ENCODE data around the gene ANKHD1. TPM values are rescaled to one million over a fixed set of nuclear protein-coding genes. Genes with fewer than 3 reads are reported as not detected.

The ANKHD1 gene
- total RNA-seq, 1 donor: 81.1 TPM

- H3K27me3 ChIP-seq (ENCODE audit: insufficient read depth, low read length): peaks cover 5% of the 10 kb centered on the region
- H3K4me2 ChIP-seq (ENCODE audit: insufficient read depth, low read length): no peak overlapping the region
- no peak overlapping the region for H3K27ac ChIP-seq (ENCODE audit: low read depth, low read length)
- no peak overlapping the region for H3K4me3 ChIP-seq (ENCODE audit: insufficient read depth, low read length)
- no peaks in the 10 kb centered on the region for H3K79me2 ChIP-seq (ENCODE audit: insufficient read depth, low read length)
- H3K36me3 ChIP-seq (ENCODE audit: insufficient read depth, low read length): no peaks in the 10 kb centered on the region
- no peak overlapping the region for H2AFZ ChIP-seq (ENCODE audit: low read length)
- H3K4me1 ChIP-seq (ENCODE audit: insufficient read depth, low read length): no peaks in the 10 kb centered on the region
- no peaks in the 10 kb centered on the region for H3K9me3 ChIP-seq (ENCODE audit: low read depth, low read length)
- TF ChIP-seq, protein P1, sequence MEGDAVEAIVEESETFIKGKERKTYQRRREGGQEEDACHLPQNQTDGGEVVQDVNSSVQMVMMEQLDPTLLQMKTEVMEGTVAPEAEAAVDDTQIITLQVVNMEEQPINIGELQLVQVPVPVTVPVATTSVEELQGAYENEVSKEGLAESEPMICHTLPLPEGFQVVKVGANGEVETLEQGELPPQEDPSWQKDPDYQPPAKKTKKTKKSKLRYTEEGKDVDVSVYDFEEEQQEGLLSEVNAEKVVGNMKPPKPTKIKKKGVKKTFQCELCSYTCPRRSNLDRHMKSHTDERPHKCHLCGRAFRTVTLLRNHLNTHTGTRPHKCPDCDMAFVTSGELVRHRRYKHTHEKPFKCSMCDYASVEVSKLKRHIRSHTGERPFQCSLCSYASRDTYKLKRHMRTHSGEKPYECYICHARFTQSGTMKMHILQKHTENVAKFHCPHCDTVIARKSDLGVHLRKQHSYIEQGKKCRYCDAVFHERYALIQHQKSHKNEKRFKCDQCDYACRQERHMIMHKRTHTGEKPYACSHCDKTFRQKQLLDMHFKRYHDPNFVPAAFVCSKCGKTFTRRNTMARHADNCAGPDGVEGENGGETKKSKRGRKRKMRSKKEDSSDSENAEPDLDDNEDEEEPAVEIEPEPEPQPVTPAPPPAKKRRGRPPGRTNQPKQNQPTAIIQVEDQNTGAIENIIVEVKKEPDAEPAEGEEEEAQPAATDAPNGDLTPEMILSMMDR (IDR thresholded peaks at IDR 0.05; ENCODE audit: extremely low read depth, low read depth, low read length): no peak
- no peaks in the 10 kb centered on the region for H4K20me1 ChIP-seq (ENCODE audit: insufficient read depth, low read length)
- DNase-seq (ENCODE audit: insufficient read length, low spot score, missing footprints): no peak
Observed at GRCh38 chr5:140367256-140368013, 34.2 kb upstream of the ANKHD1 start.

DNA sequence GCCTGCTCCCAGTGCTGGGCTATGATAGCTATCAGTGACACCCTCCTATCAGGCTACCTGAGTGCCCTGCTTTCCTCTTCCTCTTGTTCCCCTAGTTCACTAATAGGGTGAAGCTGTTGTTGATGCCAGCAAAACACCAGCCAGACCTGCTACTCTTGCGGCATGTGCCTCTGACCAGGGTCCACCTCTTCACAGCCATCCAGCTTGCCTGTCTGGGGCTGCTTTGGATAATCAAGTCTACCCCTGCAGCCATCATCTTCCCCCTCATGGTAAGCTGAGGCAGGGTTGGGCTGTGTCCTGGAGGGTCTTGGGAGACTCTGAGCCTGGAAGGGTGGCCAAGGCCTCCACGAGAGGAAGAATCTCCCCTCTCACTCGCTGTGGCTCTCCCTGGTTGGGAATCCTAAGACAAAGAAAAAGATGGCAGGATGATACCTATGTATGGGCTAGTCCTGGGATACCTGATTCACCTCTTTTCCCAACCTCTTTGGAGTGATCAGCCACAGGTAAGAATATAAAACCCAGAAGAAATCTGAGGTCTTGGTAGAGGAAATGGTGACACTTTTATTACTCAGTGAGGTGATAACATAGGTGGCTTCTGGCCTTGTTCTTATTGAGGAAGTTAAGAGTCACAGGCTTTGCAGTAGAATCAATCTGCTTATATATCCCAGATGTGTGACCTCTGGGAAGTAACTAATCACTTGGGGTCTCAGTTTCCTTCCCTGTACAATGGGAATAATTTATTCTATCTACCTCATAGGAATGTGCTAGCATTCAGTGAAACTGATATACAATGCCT lies 30.1 kb upstream of the ANKHD1 start:
- H3K9me3 ChIP-seq (ENCODE audit: low read depth, low read length): no peaks in the 10 kb centered on the region
- no peaks in the 10 kb centered on the region for H3K27me3 ChIP-seq (ENCODE audit: insufficient read depth, low read length)
- H3K79me2 ChIP-seq (ENCODE audit: insufficient read depth, low read length): no peaks in the 10 kb centered on the region
- TF ChIP-seq, protein P1 (IDR thresholded peaks at IDR 0.05; ENCODE audit: extremely low read depth, low read depth, low read length): no peak
- H3K4me2 ChIP-seq (ENCODE audit: insufficient read depth, low read length): no peak overlapping the region
- H4K20me1 ChIP-seq (ENCODE audit: insufficient read depth, low read length): no peaks in the 10 kb centered on the region
- H3K4me1 ChIP-seq (ENCODE audit: insufficient read depth, low read length): peaks cover 7% of the 10 kb centered on the region
- DNase-seq (ENCODE audit: insufficient read length, low spot score, missing footprints): no peak
- H2AFZ ChIP-seq (ENCODE audit: low read length): no peak overlapping the region
- H3K27ac ChIP-seq (ENCODE audit: low read depth, low read length): no peak overlapping the region
- no peak overlapping the region for H3K4me3 ChIP-seq (ENCODE audit: insufficient read depth, low read length)
- H3K36me3 ChIP-seq (ENCODE audit: insufficient read depth, low read length): no peaks in the 10 kb centered on the region

- H3K36me3 ChIP-seq (ENCODE audit: insufficient read depth, low read length): no peaks in the 10 kb centered on the region
- TF ChIP-seq, protein P1 (IDR thresholded peaks at IDR 0.05; ENCODE audit: extremely low read depth, low read depth, low read length): peak; percentile 93
- peak; percentile 87 for DNase-seq (ENCODE audit: insufficient read length, low spot score, missing footprints)
- no peaks in the 10 kb centered on the region for H3K27me3 ChIP-seq (ENCODE audit: insufficient read depth, low read length)
- peaks cover 7% of the 10 kb centered on the region for H3K4me1 ChIP-seq (ENCODE audit: insufficient read depth, low read length)
- H3K79me2 ChIP-seq (ENCODE audit: insufficient read depth, low read length): no peaks in the 10 kb centered on the region
- no peaks in the 10 kb centered on the region for H4K20me1 ChIP-seq (ENCODE audit: insufficient read depth, low read length)
- peak overlapping the region; percentile 71 for H2AFZ ChIP-seq (ENCODE audit: low read length)
- H3K27ac ChIP-seq (ENCODE audit: low read depth, low read length): no peak overlapping the region
- peak overlapping the region; percentile 48 for H3K4me2 ChIP-seq (ENCODE audit: insufficient read depth, low read length)
- no peaks in the 10 kb centered on the region for H3K9me3 ChIP-seq (ENCODE audit: low read depth, low read length)
- no peak overlapping the region for H3K4me3 ChIP-seq (ENCODE audit: insufficient read depth, low read length)
Observed at GRCh38 chr5:140372971-140373487, 28.6 kb upstream of the ANKHD1 start.

DNA sequence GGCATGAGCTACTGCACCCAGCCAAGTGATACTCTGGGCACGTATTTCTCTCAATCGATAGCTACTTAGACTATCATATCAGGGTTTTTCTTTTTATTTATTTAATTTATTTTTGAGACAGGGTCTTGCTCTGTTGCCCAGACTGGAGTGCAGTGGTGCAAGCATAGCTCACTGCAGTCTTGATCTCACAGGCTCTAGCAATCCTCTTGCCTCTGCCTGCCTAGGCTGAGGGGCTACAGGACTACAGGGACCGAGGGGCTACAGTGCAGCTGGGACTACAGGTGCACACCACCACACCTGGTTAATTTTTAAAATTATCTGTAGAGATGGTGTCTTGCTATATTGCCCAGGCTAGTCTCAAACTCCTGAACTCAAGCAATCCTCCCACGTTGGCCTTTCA lies 20.3 kb upstream of the ANKHD1 start:
- Histone ChIP-seq H3K27me3 (ENCODE audit: insufficient read depth, low read length) (no peaks in the 10 kb centered on the region), H3K36me3 (ENCODE audit: insufficient read depth, low read length) (no peaks in the 10 kb centered on the region), H3K79me2 (ENCODE audit: insufficient read depth, low read length) (no peaks in the 10 kb centered on the region), H3K4me3 (ENCODE audit: insufficient read depth, low read length) (no peak overlapping the region), H3K4me2 (ENCODE audit: insufficient read depth, low read length) (no peak overlapping the region), H2AFZ (ENCODE audit: low read length) (no peak overlapping the region), H3K27ac (ENCODE audit: low read depth, low read length) (no peak overlapping the region), H4K20me1 (ENCODE audit: insufficient read depth, low read length) (no peaks in the 10 kb centered on the region), H3K4me1 (ENCODE audit: insufficient read depth, low read length) (no peaks in the 10 kb centered on the region), H3K9me3 (ENCODE audit: low read depth, low read length) (no peaks in the 10 kb centered on the region)
- no peak for DNase-seq (ENCODE audit: insufficient read length, low spot score, missing footprints)
- TF ChIP-seq, protein P1 (IDR thresholded peaks at IDR 0.05; ENCODE audit: extremely low read depth, low read depth, low read length): no peak
